NCI-H226 (cell line): ENCODE data around the gene CD86.

Experiments
- DNase-seq: peaks from one replicate; pipeline ENCODE4 v3.0.0-alpha.2; 2015

The CD86 gene

GRCh38 chr3:122060040-122060698 lies 5.0 kb downstream of the CD86 start:
- no peak for DNase-seq

- DNase-seq = no peak
Measured at GRCh38 chr3:122063908-122064307, 8.7 kb downstream of the CD86 start.

GRCh38 chr3:122064326-122064725 lies 9.2 kb downstream of the CD86 start:
- DNase-seq = no peak

- no peak for DNase-seq
Measured at GRCh38 chr3:122066331-122067213, 11.4 kb downstream of the CD86 start.

- DNase-seq = no peak
Measured at GRCh38 chr3:122067214-122067550, 12.0 kb downstream of the CD86 start.

GRCh38 chr3:122067588-122068240 lies 12.6 kb downstream of the CD86 start:
- no peak for DNase-seq

GRCh38 chr3:122074621-122075265 lies 19.6 kb downstream of the CD86 start:
- no peak for DNase-seq

GRCh38 chr3:122076491-122077292 lies 21.5 kb downstream of the CD86 start:
- DNase-seq = no peak

- DNase-seq = no peak
Measured at GRCh38 chr3:122077293-122078234, 22.4 kb downstream of the CD86 start.

- no peak for DNase-seq
Measured at GRCh38 chr3:122078235-122078935, 23.2 kb downstream of the CD86 start.

GRCh38 chr3:122079524-122080206 lies 24.5 kb downstream of the CD86 start:
- no peak for DNase-seq

- no peak for DNase-seq
Measured at GRCh38 chr3:122080207-122080587, 25.0 kb downstream of the CD86 start.

GRCh38 chr3:122081543-122082247 lies 26.5 kb downstream of the CD86 start:
- no peak for DNase-seq

GRCh38 chr3:122082357-122082756 lies 27.2 kb downstream of the CD86 start:
- no peak for DNase-seq

GRCh38 chr3:122084799-122085198 lies 29.6 kb downstream of the CD86 start:
- no peak for DNase-seq

GRCh38 chr3:122085673-122086072 lies 30.5 kb downstream of the CD86 start:
- no peak for DNase-seq

GRCh38 chr3:122088531-122088930 lies 33.4 kb downstream of the CD86 start:
- no peak for DNase-seq

GRCh38 chr3:122091602-122092295 lies 36.6 kb downstream of the CD86 start:
- no peak for DNase-seq
